HEK293T (cell line): ENCODE data around the gene SCML2.

ENCODE experiments used
- CTCF ChIA-PET: fragments of 350-600 bp; formaldehyde crosslinking; extraction: SDS; loops from one replicate; lab custom pipeline; 2021; ENCODE audit warnings: antibody characterized with exemption, inconsistent platforms; lab: Yijun Ruan, JAX
- POLR2A ChIA-PET: fragments of 350-600 bp; formaldehyde crosslinking; extraction: SDS; loops from one replicate; lab custom pipeline; 2020; ENCODE audit warnings: antibody characterized with exemption, inconsistent platforms; lab: Yijun Ruan, JAX
- DNase-seq: peaks from one replicate; pipeline ENCODE4 v3.0.0; 2012; ENCODE audit warnings: mixed read lengths; ENCODE audit errors: extremely low spot score
- BHLHE40 ChIP-seq: fragments of 450-650 bp; IDR thresholded peaks from 2 replicates; pipeline ENCODE4 v1.6.1; 2016; ENCODE audit warnings: mild to moderate bottlenecking, moderate library complexity, borderline replicate concordance
- CTBP1 ChIP-seq: fragments of 450-650 bp; IDR thresholded peaks from 2 replicates; pipeline ENCODE4 v1.6.1; 2016; ENCODE audit warnings: borderline replicate concordance
- FOXA1 ChIP-seq: fragments of 450-650 bp; IDR thresholded peaks from 2 replicates; pipeline ENCODE4 v1.6.1; 2016; ENCODE audit warnings: mild to moderate bottlenecking
- FOXK2 ChIP-seq: fragments of 450-650 bp; IDR thresholded peaks from 2 replicates; pipeline ENCODE4 v1.6.1; 2016; ENCODE audit warnings: mild to moderate bottlenecking
- HDGF ChIP-seq: fragments of 450-650 bp; IDR thresholded peaks from 2 replicates; pipeline ENCODE4 v1.6.1; 2017; ENCODE audit warnings: antibody characterized with exemption, borderline replicate concordance
- NFRKB ChIP-seq: fragments of 450-650 bp; IDR thresholded peaks from 2 replicates; pipeline ENCODE4 v1.6.1; 2016; ENCODE audit warnings: mild to moderate bottlenecking, moderate library complexity
- SUZ12 ChIP-seq: fragments of 450-650 bp; IDR thresholded peaks from 2 replicates; pipeline ENCODE4 v1.6.1; 2016; ENCODE audit warnings: mild to moderate bottlenecking
- TARDBP ChIP-seq: fragments of 450-650 bp; IDR thresholded peaks from 2 replicates; pipeline ENCODE4 v1.6.1; 2016
- TF ChIP-seq, protein P1 (sequence below): fragments of 450-650 bp; IDR thresholded peaks from 2 replicates; pipeline ENCODE4 v1.6.1; 2016

The SCML2 gene

DNA sequence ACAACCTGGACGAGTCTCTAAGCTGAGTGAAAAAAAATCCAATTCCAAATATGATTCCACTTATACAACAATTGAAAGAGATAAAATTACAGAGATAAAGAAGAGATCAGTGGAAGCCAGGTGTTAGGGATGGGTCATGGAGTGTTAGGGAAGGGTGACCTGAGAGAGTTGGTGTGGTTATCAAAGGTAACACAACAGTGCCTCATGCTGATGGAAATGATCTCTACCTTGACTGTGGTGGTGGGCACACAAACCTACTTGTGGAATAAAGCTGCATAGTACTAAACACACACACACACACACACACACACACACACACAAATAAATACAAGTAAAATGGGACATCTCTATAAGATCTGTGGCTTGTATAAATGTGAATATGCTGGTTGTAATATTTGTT lies 159.8 kb downstream of the SCML2 start:
- ChIA-PET POLR2A (no interaction called here), CTCF (no interaction called here)
- TF ChIP-seq CTBP1, result no peak
- TF ChIP-seq, protein P1, sequence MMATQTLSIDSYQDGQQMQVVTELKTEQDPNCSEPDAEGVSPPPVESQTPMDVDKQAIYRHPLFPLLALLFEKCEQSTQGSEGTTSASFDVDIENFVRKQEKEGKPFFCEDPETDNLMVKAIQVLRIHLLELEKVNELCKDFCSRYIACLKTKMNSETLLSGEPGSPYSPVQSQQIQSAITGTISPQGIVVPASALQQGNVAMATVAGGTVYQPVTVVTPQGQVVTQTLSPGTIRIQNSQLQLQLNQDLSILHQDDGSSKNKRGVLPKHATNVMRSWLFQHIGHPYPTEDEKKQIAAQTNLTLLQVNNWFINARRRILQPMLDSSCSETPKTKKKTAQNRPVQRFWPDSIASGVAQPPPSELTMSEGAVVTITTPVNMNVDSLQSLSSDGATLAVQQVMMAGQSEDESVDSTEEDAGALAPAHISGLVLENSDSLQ, result no peak
- TF ChIP-seq SUZ12, result no peak
- no peak for TF ChIP-seq TARDBP
- TF ChIP-seq HDGF, result no peak
- no peak for TF ChIP-seq FOXA1
- no peak for TF ChIP-seq FOXK2
- TF ChIP-seq NFRKB, result no peak
- no peak for TF ChIP-seq BHLHE40
- DNase-seq, result no peak
